ENCODE measurements around the gene PLA2G2F. TPM values are rescaled to one million over a fixed set of nuclear protein-coding genes. Genes with fewer than 3 reads are reported as not detected.

PLA2G2F gene
- total and polyA plus RNA-seq, 3 donors from 2014 or later, result not detected

DNA sequence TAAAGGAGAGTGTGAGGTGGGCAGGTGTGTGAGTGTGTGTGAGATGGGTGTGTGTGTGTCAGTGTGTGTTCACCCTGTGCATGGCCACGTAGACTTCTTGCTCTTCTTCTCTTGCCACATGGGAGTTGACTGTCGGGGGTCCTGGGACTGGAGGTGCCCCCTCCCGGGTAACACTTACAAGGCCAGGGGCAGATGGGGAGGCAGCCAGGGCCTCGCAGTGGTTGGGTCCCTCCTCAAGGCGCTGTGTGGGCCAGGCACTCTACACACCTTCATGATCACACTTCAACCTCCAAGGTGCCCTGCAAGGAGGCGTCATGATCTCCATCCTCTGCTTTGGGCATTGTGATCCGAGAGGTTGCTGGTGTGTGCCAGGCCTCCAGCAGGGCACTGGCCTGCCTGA, 2.3 kb downstream of the PLA2G2F start:
- TF ChIP-seq POLR2A (IDR thresholded peaks at IDR 0.05), result no peak
- TF ChIP-seq, protein P1, sequence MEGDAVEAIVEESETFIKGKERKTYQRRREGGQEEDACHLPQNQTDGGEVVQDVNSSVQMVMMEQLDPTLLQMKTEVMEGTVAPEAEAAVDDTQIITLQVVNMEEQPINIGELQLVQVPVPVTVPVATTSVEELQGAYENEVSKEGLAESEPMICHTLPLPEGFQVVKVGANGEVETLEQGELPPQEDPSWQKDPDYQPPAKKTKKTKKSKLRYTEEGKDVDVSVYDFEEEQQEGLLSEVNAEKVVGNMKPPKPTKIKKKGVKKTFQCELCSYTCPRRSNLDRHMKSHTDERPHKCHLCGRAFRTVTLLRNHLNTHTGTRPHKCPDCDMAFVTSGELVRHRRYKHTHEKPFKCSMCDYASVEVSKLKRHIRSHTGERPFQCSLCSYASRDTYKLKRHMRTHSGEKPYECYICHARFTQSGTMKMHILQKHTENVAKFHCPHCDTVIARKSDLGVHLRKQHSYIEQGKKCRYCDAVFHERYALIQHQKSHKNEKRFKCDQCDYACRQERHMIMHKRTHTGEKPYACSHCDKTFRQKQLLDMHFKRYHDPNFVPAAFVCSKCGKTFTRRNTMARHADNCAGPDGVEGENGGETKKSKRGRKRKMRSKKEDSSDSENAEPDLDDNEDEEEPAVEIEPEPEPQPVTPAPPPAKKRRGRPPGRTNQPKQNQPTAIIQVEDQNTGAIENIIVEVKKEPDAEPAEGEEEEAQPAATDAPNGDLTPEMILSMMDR (IDR thresholded peaks at IDR 0.05), result no peak
- no peak overlapping the region for H3K4me3 ChIP-seq
- no peak for DNase-seq
- no peaks in the 10 kb centered on the region for H3K36me3 ChIP-seq (ENCODE audit: low read depth, missing control alignments)
- 94 to 96% methylated on average over 5 to 7 of the region's 7 CpGs for WGBS, 2 donors
- H3K9me3 ChIP-seq, result no peaks in the 10 kb centered on the region
- no peak overlapping the region for H3K27ac ChIP-seq
- intact Hi-C loops (cut with DNase I; ENCODE audit: low total_unique reads), result loop anchor here (10.0 kb wide), 1 partner anchor 227 kb away; no protein-coding TSS in a partner anchor
- H3K4me1 ChIP-seq, result peaks cover 5% of the 10 kb centered on the region
- no peaks in the 10 kb centered on the region for H3K27me3 ChIP-seq

- no peak for TF ChIP-seq POLR2A (IDR thresholded peaks at IDR 0.05)
- TF ChIP-seq, protein P1 (IDR thresholded peaks at IDR 0.05), result no peak
- Histone ChIP-seq H3K9me3 (no peaks in the 10 kb centered on the region), H3K4me3 (no peak overlapping the region), H3K27me3 (no peaks in the 10 kb centered on the region), H3K36me3 (ENCODE audit: low read depth, missing control alignments) (no peaks in the 10 kb centered on the region), H3K4me1 (peaks cover 5% of the 10 kb centered on the region), H3K27ac (no peak overlapping the region)
- DNase-seq, result no peak
- WGBS, 2 donors, result 92 to 93% methylated on average over 3 to 13 of the region's 13 CpGs
- intact Hi-C loops (cut with DNase I; ENCODE audit: low total_unique reads), result loop anchor here (10.0 kb wide), 1 partner anchor 227 kb away; no protein-coding TSS in a partner anchor
Observed at GRCh38 chr1:20142001-20142710, 3.0 kb downstream of the PLA2G2F start.

GRCh38 chr1:20143318-20143717, 4.2 kb downstream of the PLA2G2F start:
- Histone ChIP-seq H3K27ac (no peak overlapping the region), H3K27me3 (no peaks in the 10 kb centered on the region), H3K4me3 (no peak overlapping the region), H3K4me1 (peaks cover 5% of the 10 kb centered on the region), H3K36me3 (ENCODE audit: low read depth, missing control alignments) (no peaks in the 10 kb centered on the region), H3K9me3 (no peaks in the 10 kb centered on the region)
- WGBS, 2 donors, result 96 to 100% methylated on average over 2 to 4 of the region's 8 CpGs
- TF ChIP-seq, protein P1 (IDR thresholded peaks at IDR 0.05), result no peak
- TF ChIP-seq POLR2A (IDR thresholded peaks at IDR 0.05), result no peak
- no peak for DNase-seq
- intact Hi-C loops (cut with DNase I; ENCODE audit: low total_unique reads), result loop anchor here (10.0 kb wide), 1 partner anchor 229 kb away; no protein-coding TSS in a partner anchor

- no peak overlapping the region for H3K4me3 ChIP-seq
- H3K36me3 ChIP-seq (ENCODE audit: low read depth, missing control alignments), result no peaks in the 10 kb centered on the region
- H3K4me1 ChIP-seq, result peaks cover 5% of the 10 kb centered on the region
- DNase-seq, result no peak
- H3K27ac ChIP-seq, result no peak overlapping the region
- no peaks in the 10 kb centered on the region for H3K9me3 ChIP-seq
- intact Hi-C loops (cut with DNase I; ENCODE audit: low total_unique reads), result loop anchor here (10.0 kb wide), 1 partner anchor 229 kb away; no protein-coding TSS in a partner anchor
- no peaks in the 10 kb centered on the region for H3K27me3 ChIP-seq
- WGBS, 2 donors, result 68 to 80% methylated on average over 13 of the region's 13 CpGs
- no peak for TF ChIP-seq POLR2A (IDR thresholded peaks at IDR 0.05)
- TF ChIP-seq, protein P1 (IDR thresholded peaks at IDR 0.05), result no peak
Observed at GRCh38 chr1:20143734-20144565, 4.8 kb downstream of the PLA2G2F start.

Measured in testis (tissue), 3 donors.